H1 (cell line): Measurements from ENCODE around the gene SMIM38. TPM values are rescaled to one million over a fixed set of nuclear protein-coding genes. Genes with fewer than 3 reads are reported as not detected.
A peak's percentile ranks its signal among the peaks of the same experiment; 100 is the strongest.

ENCODE experiments used
- CTCF ChIA-PET: fragments of 300-600 bp; sonication (Branson Sonifier 250); formaldehyde crosslinking; loops from one replicate; lab custom pipeline; 2021; ENCODE audit not compliant: partially characterized antibody; lab: Charles Lee
- POLR2A ChIA-PET: fragments of 300-600 bp; sonication (Branson Sonifier 250); formaldehyde crosslinking; loops from one replicate; lab custom pipeline; 2021; ENCODE audit warnings: inconsistent platforms; ENCODE audit not compliant: partially characterized antibody; lab: Charles Lee
- DNase-seq, 2 experiments: peaks; one replicate each; pipeline versions ENCODE4 v3.0.0 to v3.0.0-alpha.2; 2010 to 2022; ENCODE audit warnings: low spot score in 2 of 2, low read depth in 1 of 2, mixed read lengths in 1 of 2
- FAIRE-seq: peaks from 2 replicates; lab custom pipeline; 2011; peaks lifted over from hg19 to GRCh38; lab: Jason Lieb, UNC
- H2AFZ ChIP-seq: 2 replicates; pipeline ENCODE4 v1.8.1; 2012; ENCODE audit warnings: low read length, inconsistent platforms
- H2AK5ac ChIP-seq: 2 replicates; pipeline ENCODE4 v1.6.1; 2013; ENCODE audit warnings: low read depth, low read length
- H2BK120ac ChIP-seq: replicated peaks from 2 replicates; pipeline ENCODE3; 2013; ENCODE audit warnings: low read depth, low read length, inconsistent platforms
- H2BK12ac ChIP-seq: 2 replicates; pipeline ENCODE4 v1.6.1; 2013; ENCODE audit warnings: low read depth, low read length
- H2BK15ac ChIP-seq: 2 replicates; pipeline ENCODE4 v1.6.1; 2013; ENCODE audit warnings: low read length
- H2BK20ac ChIP-seq: 2 replicates; pipeline ENCODE4 v1.6.1; 2013; ENCODE audit warnings: low read length
- H2BK5ac ChIP-seq: 2 replicates; pipeline ENCODE4 v1.6.1; 2013; ENCODE audit warnings: low read depth, low read length
- H3K14ac ChIP-seq: 2 replicates; pipeline ENCODE4 v1.6.1; 2013; ENCODE audit warnings: inconsistent platforms; ENCODE audit not compliant: insufficient read length
- H3K18ac ChIP-seq: 2 replicates; pipeline ENCODE4 v1.6.1; 2013; ENCODE audit warnings: low read length; ENCODE audit errors: extremely low read depth
- H3K23ac ChIP-seq: 2 replicates; pipeline ENCODE4 v1.6.1; 2013; ENCODE audit warnings: inconsistent platforms; ENCODE audit not compliant: insufficient read length
- H3K23me2 ChIP-seq: 2 replicates; pipeline ENCODE4 v1.6.1; 2013; ENCODE audit warnings: low read depth, low read length
- H3K27ac ChIP-seq: 2 replicates; pipeline ENCODE4 v1.6.1; 2011; ENCODE audit warnings: low read depth, low read length, inconsistent platforms
- H3K27me3 ChIP-seq, 4 experiments: replicated peaks in 1 of 4; 1 replicate in 1 of 4; 2 replicates in 3 of 4; pipeline versions ENCODE4 v1.6.1 to v1.8.1; 2011 to 2013; ENCODE audit warnings: low read length in 3 of 4, mild to moderate bottlenecking in 3 of 4, inconsistent platforms in 2 of 4, mixed read lengths in 2 of 4, moderate library complexity in 1 of 4; ENCODE audit not compliant: control insufficient read depth in 3 of 4, insufficient read depth in 3 of 4; ENCODE audit errors: extremely low read depth in 1 of 4
- H3K36me3 ChIP-seq, 4 experiments: 2 replicates each; pipeline versions ENCODE4 v1.6.1 to v1.8.1; 2011 to 2013; ENCODE audit warnings: mild to moderate bottlenecking in 4 of 4, low read length in 3 of 4, moderate library complexity in 2 of 4, control low read depth in 1 of 4, inconsistent platforms in 1 of 4; ENCODE audit not compliant: insufficient read depth in 4 of 4, control insufficient read depth in 2 of 4
- H3K4ac ChIP-seq: replicated peaks from 2 replicates; pipeline ENCODE3; 2013; ENCODE audit warnings: low read length, low read depth, mixed read lengths, inconsistent platforms; ENCODE audit not compliant: insufficient read length
- H3K4me1 ChIP-seq, 4 experiments: replicated peaks in 1 of 4; 1 replicate in 1 of 4; 2 replicates in 3 of 4; pipeline versions ENCODE4 v1.6.1 to v1.8.1; 2011 to 2013; ENCODE audit warnings: low read length in 3 of 4, inconsistent platforms in 2 of 4, mixed read lengths in 1 of 4; ENCODE audit not compliant: insufficient read depth in 4 of 4, control insufficient read depth in 3 of 4
- H3K4me2 ChIP-seq, 2 experiments: 2 replicates each; pipeline versions ENCODE4 v1.6.1 to v1.8.1; 2011 to 2013; ENCODE audit warnings: low read depth in 2 of 2, low read length in 2 of 2, control low read depth in 1 of 2, inconsistent platforms in 1 of 2, mild to moderate bottlenecking in 1 of 2; ENCODE audit not compliant: insufficient read depth in 1 of 2
- H3K4me3 ChIP-seq, 4 experiments: fragments of 200-600, 300-600 bp in 1 of 4; sonication (generic), shearing (Covaris generic), sonication (Bioruptor Twin) in 1 of 4; 2 replicates each; pipeline versions ENCODE4 v1.5.1 to v1.8.1; 2011 to 2016; ENCODE audit warnings: low read length in 4 of 4, low read depth in 3 of 4, control low read depth in 2 of 4, inconsistent platforms in 2 of 4, mild to moderate bottlenecking in 2 of 4, mixed read lengths in 1 of 4, moderate library complexity in 1 of 4; ENCODE audit not compliant: insufficient read depth in 2 of 4; ENCODE audit errors: extremely low read depth in 1 of 4
- H3K56ac ChIP-seq: replicated peaks from 2 replicates; pipeline ENCODE3; 2013; ENCODE audit warnings: low read depth, mild to moderate bottlenecking, mixed read lengths, low read length, inconsistent platforms; ENCODE audit not compliant: insufficient read length
- H3K79me1 ChIP-seq: 2 replicates; pipeline ENCODE4 v1.6.1; 2013; ENCODE audit warnings: low read depth, low read length, control low read depth
- H3K79me2 ChIP-seq, 2 experiments: 2 replicates each; pipeline versions ENCODE4 v1.6.1 to v1.8.1; 2012 to 2013; ENCODE audit warnings: low read length in 2 of 2, mild to moderate bottlenecking in 2 of 2, inconsistent platforms in 1 of 2; ENCODE audit not compliant: insufficient read depth in 2 of 2, control insufficient read depth in 1 of 2
- H3K9ac ChIP-seq, 4 experiments: replicated peaks in 1 of 4; 1 replicate in 1 of 4; 2 replicates in 3 of 4; pipeline versions ENCODE4 v1.6.1 to v1.8.1; 2011 to 2013; ENCODE audit warnings: low read depth in 3 of 4, low read length in 3 of 4, control low read depth in 2 of 4, mild to moderate bottlenecking in 2 of 4, moderate library complexity in 2 of 4, inconsistent platforms in 1 of 4; ENCODE audit errors: extremely low read depth in 1 of 4
- H3K9me3 ChIP-seq, 2 experiments: 2 replicates each; pipeline versions ENCODE4 v1.6.1 to v1.8.1; 2012 to 2013; ENCODE audit warnings: mild to moderate bottlenecking in 2 of 2, moderate library complexity in 2 of 2, control low read depth in 1 of 2, inconsistent platforms in 1 of 2, low read depth in 1 of 2, low read length in 1 of 2, mixed read lengths in 1 of 2; ENCODE audit not compliant: insufficient read depth in 2 of 2
- H4K20me1 ChIP-seq, 2 experiments: replicated peaks in 1 of 2; 2 replicates each; pipeline versions ENCODE3 to v1.8.1; 2011 to 2013; ENCODE audit warnings: inconsistent platforms in 2 of 2, low read length in 2 of 2, mild to moderate bottlenecking in 1 of 2; ENCODE audit not compliant: insufficient read depth in 2 of 2, control insufficient read depth in 1 of 2
- H4K5ac ChIP-seq: 2 replicates; pipeline ENCODE4 v1.6.1; 2013; ENCODE audit warnings: low read length, low read depth, mixed read lengths, inconsistent platforms; ENCODE audit not compliant: insufficient read length
- H4K8ac ChIP-seq: 2 replicates; pipeline ENCODE4 v1.8.0; 2013; ENCODE audit warnings: mild to moderate bottlenecking, moderate library complexity, low read length, inconsistent platforms; ENCODE audit not compliant: insufficient read depth; ENCODE audit errors: extremely low read depth
- H4K91ac ChIP-seq: replicated peaks from 2 replicates; pipeline ENCODE3; 2013; ENCODE audit warnings: low read length, mixed read lengths, inconsistent platforms; ENCODE audit not compliant: insufficient read length
- KDM5A ChIP-seq: fragments of 200-600 bp; IDR thresholded peaks from 2 replicates; pipeline ENCODE4 v1.7.1; 2012; ENCODE audit warnings: mild to moderate bottlenecking, low read length, inconsistent platforms, mixed read lengths
- SAP30 ChIP-seq: fragments of 300-600 bp; sonication (generic); IDR thresholded peaks from 2 replicates; pipeline ENCODE4 v1.7.1; 2012; ENCODE audit warnings: low read length, moderate library complexity, mild to moderate bottlenecking, inconsistent platforms; ENCODE audit not compliant: insufficient read depth, insufficient replicate concordance
- SRF ChIP-seq: IDR thresholded peaks from 2 replicates; pipeline ENCODE4 v1.6.1; 2011; ENCODE audit warnings: mild to moderate bottlenecking, low read depth, low read length, moderate library complexity
- TEAD4 ChIP-seq: IDR thresholded peaks from 2 replicates; pipeline ENCODE4 v1.6.1; 2012; ENCODE audit warnings: low read depth, low read length, inconsistent platforms, mixed read lengths
- USF2 ChIP-seq: IDR thresholded peaks from 2 replicates; pipeline ENCODE4 v1.6.1; 2011; ENCODE audit warnings: low read length, improper control_type of control experiment
- YY1 ChIP-seq: IDR thresholded peaks from 2 replicates; pipeline ENCODE4 v1.6.1; 2011; ENCODE audit warnings: low read depth, mild to moderate bottlenecking, low read length
- WGBS, 2 experiments: shearing (Covaris generic) in 1 of 2; methylation state at CpG; one replicate each; pipeline versions ENCODE4 v1.1.6 to v1.1.7; 2013 to 2015; ENCODE audit warnings: low lambda C conversion rate in 2 of 2, mixed read lengths in 2 of 2, inconsistent platforms in 1 of 2, low coverage in 1 of 2, missing lambda C conversion rate in 1 of 2; ENCODE audit not compliant: insufficient replicate concordance in 2 of 2, insufficient coverage in 1 of 2, insufficient read length in 1 of 2; ENCODE audit errors: extremely low coverage in 1 of 2, missing lambda C conversion rate in 1 of 2; 5-methylcytosine and 5-hydroxymethylcytosine counted together
- polyA plus RNA-seq, 7 experiments: library from polyadenylated mRNA; depleted of rRNA in 3 of 7; stranded (reverse) in 5 of 7; unstranded in 2 of 7; fragments of >200 nt in 5 of 7; fragments of 200-250 nt in 2 of 7; gene quantifications; 1 replicate in 5 of 7; 2 replicates in 1 of 7; 4 replicates in 1 of 7; pipeline versions ENCODE4 v1.2.1 to v1.2.3, GENCODE V29; 2011 to 2013; ENCODE audit warnings: missing spikeins in 2 of 7, mixed read lengths in 2 of 7
- total RNA-seq: library from RNA; stranded (reverse); fragmentation: NEBNext Ultra II Directional; extraction: Animal tissue kit (Norgen Biotek cat#: 25700); gene quantifications from 2 replicates; pipeline ENCODE4 v1.2.1, GENCODE V29; 2021

The SMIM38 gene
- total and polyA plus RNA-seq, 2 of the 8 experiments (the other 6 are each of a cell fraction or from before 2014, with no cell fraction given), result 0.17 to 0.20 TPM

GRCh38 chr11:69134957-69135356 lies 20.8 kb upstream of the SMIM38 start:
- H3K4me2 ChIP-seq, result no peak overlapping the region
- no peak overlapping the region for H2BK5ac ChIP-seq
- no peak overlapping the region for H2BK120ac ChIP-seq
- no peak overlapping the region for H3K23ac ChIP-seq
- no peak overlapping the region for H2AK5ac ChIP-seq
- FAIRE-seq (no peak), DNase-seq (peak in 1 of 2 experiments; percentile 28)
- no peak overlapping the region for H3K14ac ChIP-seq
- WGBS, 2 experiments, result 87% methylated on average over 8 of the region's 8 CpGs; no CpG with 5 or more reads in 1 of the 2 experiments
- H4K5ac ChIP-seq, result no peak overlapping the region
- no peak overlapping the region for H2BK12ac ChIP-seq
- peaks cover 0 to 6% (median 2%) of the 10 kb centered on the region in 4 experiments; a peak in 4 of 7 replicates for H3K4me1 ChIP-seq
- H3K18ac ChIP-seq, result no peak overlapping the region
- no peak overlapping the region for H3K9ac ChIP-seq
- H2BK15ac ChIP-seq, result no peak overlapping the region
- no peak overlapping the region for H4K91ac ChIP-seq
- H3K4me3 ChIP-seq, result no peak overlapping the region
- no peak overlapping the region for H3K27ac ChIP-seq
- H3K79me2 ChIP-seq, result no peaks in the 10 kb centered on the region
- H3K79me1 ChIP-seq, result no peaks in the 10 kb centered on the region
- H3K9me3 ChIP-seq, result peaks cover 11 to 13% of the 10 kb centered on the region in 2 experiments
- H4K8ac ChIP-seq, result no peak overlapping the region
- no peak overlapping the region for H3K4ac ChIP-seq
- H3K36me3 ChIP-seq, result no peaks in the 10 kb centered on the region
- no peak overlapping the region for H3K56ac ChIP-seq
- POLR2A ChIA-PET, result no interaction called here
- no peak for TF ChIP-seq YY1
- TF ChIP-seq USF2, result no peak
- no peak for TF ChIP-seq SRF
- TF ChIP-seq TEAD4, result no peak
- no peak for TF ChIP-seq SAP30
- TF ChIP-seq KDM5A, result no peak
- H2AFZ ChIP-seq, result no peak overlapping the region
- H4K20me1 ChIP-seq, result no peaks in the 10 kb centered on the region
- H3K27me3 ChIP-seq, result no peaks in the 10 kb centered on the region; a peak in 1 of 7 replicates
- H3K23me2 ChIP-seq, result no peaks in the 10 kb centered on the region
- no peak overlapping the region for H2BK20ac ChIP-seq
- CTCF ChIA-PET, result interaction anchor here (1.6 kb wide), 1 partner anchor 33 kb away, joined by 6 read pairs; no protein-coding TSS in a partner anchor
